Measurements from ENCODE around the gene BAIAP2. TPM values are rescaled to one million over a fixed set of nuclear protein-coding genes. Genes with fewer than 3 reads are reported as not detected.

The BAIAP2 gene
- total RNA-seq, 1 donor from 2014 or later: 51.4 TPM

GRCh38 chr17:81134064-81134781 lies 99.3 kb downstream of the BAIAP2 start:
- Histone ChIP-seq H3K4me3 (ENCODE audit: insufficient read depth, low read depth, low read length) (no peak overlapping the region), H3K4me2 (ENCODE audit: low read length) (no peak overlapping the region), H3K27ac (ENCODE audit: low read depth, low read length) (no peak overlapping the region), H2AFZ (ENCODE audit: low read depth, low read length) (no peak overlapping the region), H3K4me1 (ENCODE audit: insufficient read depth, low read length) (no peaks in the 10 kb centered on the region), H3K9me3 (ENCODE audit: insufficient read depth, low read depth, low read length) (peaks cover 3% of the 10 kb centered on the region), H3K9ac (ENCODE audit: low read length) (no peak overlapping the region), H3K36me3 (ENCODE audit: insufficient read depth, low read length) (no peaks in the 10 kb centered on the region), H3K27me3 (ENCODE audit: insufficient read depth, low read length) (no peaks in the 10 kb centered on the region), H3K79me2 (ENCODE audit: insufficient read depth, low read length) (no peaks in the 10 kb centered on the region), H4K20me1 (ENCODE audit: insufficient read depth, low read length) (peaks cover 4% of the 10 kb centered on the region)
- Mint-ChIP-seq H3K27ac (ENCODE audit: unreplicated experiment) (no peak overlapping the region), H3K4me1 (ENCODE audit: low read depth, unreplicated experiment) (no peaks in the 10 kb centered on the region), H3K36me3 (ENCODE audit: low read depth, unreplicated experiment) (no peaks in the 10 kb centered on the region), H3K4me3 (ENCODE audit: unreplicated experiment) (no peak overlapping the region), H3K27me3 (ENCODE audit: low read depth, unreplicated experiment) (peaks cover 4% of the 10 kb centered on the region), H3K9me3 (ENCODE audit: unreplicated experiment) (peaks cover 2% of the 10 kb centered on the region)
- DNase-seq (ENCODE audit: low read depth): no peak
- TF ChIP-seq CTCF (IDR thresholded peaks at IDR 0.05; ENCODE audit: insufficient read depth, low read depth, low read length): no peak
- no peak for TF ChIP-seq EZH2 (IDR thresholded peaks at IDR 0.05; ENCODE audit: insufficient read depth, low read length)
- FAIRE-seq: no peak

- DNase-seq (ENCODE audit: low read depth): no peak
- H3K4me1 Mint-ChIP-seq (ENCODE audit: low read depth, unreplicated experiment): no peaks in the 10 kb centered on the region
- H3K9ac ChIP-seq (ENCODE audit: low read length): no peak overlapping the region
Observed at GRCh38 chr17:81135505-81136278, 100.7 kb downstream of the BAIAP2 start.

More at GRCh38 chr17:81135505-81136278, 100.7 kb downstream of the BAIAP2 start:
- peaks cover 3% of the 10 kb centered on the region for H3K9me3 ChIP-seq (ENCODE audit: insufficient read depth, low read depth, low read length)
- Mint-ChIP-seq H3K4me3 (ENCODE audit: unreplicated experiment) (no peak overlapping the region), H3K36me3 (ENCODE audit: low read depth, unreplicated experiment) (no peaks in the 10 kb centered on the region), H3K27ac (ENCODE audit: unreplicated experiment) (no peak overlapping the region), H3K9me3 (ENCODE audit: unreplicated experiment) (peaks cover 2% of the 10 kb centered on the region), H3K27me3 (ENCODE audit: low read depth, unreplicated experiment) (peaks cover 7% of the 10 kb centered on the region)
- H3K4me3 ChIP-seq (ENCODE audit: insufficient read depth, low read depth, low read length): no peak overlapping the region
- no peaks in the 10 kb centered on the region for H3K4me1 ChIP-seq (ENCODE audit: insufficient read depth, low read length)
- H3K27me3 ChIP-seq (ENCODE audit: insufficient read depth, low read length): no peaks in the 10 kb centered on the region
- no peak overlapping the region for H3K27ac ChIP-seq (ENCODE audit: low read depth, low read length)
- FAIRE-seq: no peak
- no peak for TF ChIP-seq EZH2 (IDR thresholded peaks at IDR 0.05; ENCODE audit: insufficient read depth, low read length)
- no peak for TF ChIP-seq CTCF (IDR thresholded peaks at IDR 0.05; ENCODE audit: insufficient read depth, low read depth, low read length)
- peaks cover 4% of the 10 kb centered on the region for H4K20me1 ChIP-seq (ENCODE audit: insufficient read depth, low read length)
- H3K36me3 ChIP-seq (ENCODE audit: insufficient read depth, low read length): no peaks in the 10 kb centered on the region
- H3K4me2 ChIP-seq (ENCODE audit: low read length): no peak overlapping the region
- H2AFZ ChIP-seq (ENCODE audit: low read depth, low read length): no peak overlapping the region
- no peaks in the 10 kb centered on the region for H3K79me2 ChIP-seq (ENCODE audit: insufficient read depth, low read length)
